ENCODE results near the gene SLC2A13. TPM values are rescaled to one million over a fixed set of nuclear protein-coding genes. Genes with fewer than 3 reads are reported as not detected.

SLC2A13 gene
- total and polyA plus RNA-seq, 2 donors from 2014 or later: 3.9 to 18.6 TPM

DNA sequence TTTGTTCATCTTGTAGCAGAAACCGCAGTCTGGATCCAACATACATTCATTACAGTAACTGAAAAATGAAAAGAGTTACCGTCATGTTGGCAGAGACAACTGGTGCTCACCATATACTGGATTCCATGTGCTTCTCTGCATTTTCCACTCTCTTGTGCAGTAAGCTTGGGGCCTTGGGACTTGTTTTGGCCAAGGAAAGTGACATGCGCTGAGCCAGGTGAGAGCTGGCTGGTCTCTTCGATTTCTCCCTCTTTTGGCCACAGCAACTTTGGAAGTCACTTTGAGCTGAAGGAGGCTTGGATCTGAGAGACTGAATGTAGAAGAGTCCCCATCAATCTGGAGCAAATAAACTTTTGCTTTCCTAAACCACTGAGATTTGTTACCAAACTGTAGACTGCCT is 275.7 kb downstream of the SLC2A13 start:
- no peaks in the 10 kb centered on the region for H3K27me3 ChIP-seq (ENCODE audit: control insufficient read depth, insufficient read depth, low read length)
- H3K9me3 ChIP-seq (ENCODE audit: control insufficient read depth in 2 of 3, insufficient read depth in 1 of 3, low read length in 3 of 3): no peaks in the 10 kb centered on the region
- H3K27ac ChIP-seq (ENCODE audit: low read depth in 2 of 2, low read length in 2 of 2): no peak overlapping the region
- DNase-seq (no peak), FAIRE-seq (no peak)
- no peak overlapping the region for H3K9ac ChIP-seq (ENCODE audit: low read length in 3 of 3)
- no peak overlapping the region for H3K4me3 ChIP-seq (ENCODE audit: low read length in 3 of 3)
- intact Hi-C loops (cut with DNase I): no loop called here
- no peaks in the 10 kb centered on the region for H3K4me1 ChIP-seq (ENCODE audit: control insufficient read depth in 2 of 3, insufficient read depth in 2 of 3, low read depth in 1 of 3, low read length in 3 of 3)
- no peaks in the 10 kb centered on the region for H3K36me3 ChIP-seq (ENCODE audit: control insufficient read depth in 2 of 3, insufficient read depth in 3 of 3, low read length in 3 of 3)
- TF ChIP-seq, protein P1, sequence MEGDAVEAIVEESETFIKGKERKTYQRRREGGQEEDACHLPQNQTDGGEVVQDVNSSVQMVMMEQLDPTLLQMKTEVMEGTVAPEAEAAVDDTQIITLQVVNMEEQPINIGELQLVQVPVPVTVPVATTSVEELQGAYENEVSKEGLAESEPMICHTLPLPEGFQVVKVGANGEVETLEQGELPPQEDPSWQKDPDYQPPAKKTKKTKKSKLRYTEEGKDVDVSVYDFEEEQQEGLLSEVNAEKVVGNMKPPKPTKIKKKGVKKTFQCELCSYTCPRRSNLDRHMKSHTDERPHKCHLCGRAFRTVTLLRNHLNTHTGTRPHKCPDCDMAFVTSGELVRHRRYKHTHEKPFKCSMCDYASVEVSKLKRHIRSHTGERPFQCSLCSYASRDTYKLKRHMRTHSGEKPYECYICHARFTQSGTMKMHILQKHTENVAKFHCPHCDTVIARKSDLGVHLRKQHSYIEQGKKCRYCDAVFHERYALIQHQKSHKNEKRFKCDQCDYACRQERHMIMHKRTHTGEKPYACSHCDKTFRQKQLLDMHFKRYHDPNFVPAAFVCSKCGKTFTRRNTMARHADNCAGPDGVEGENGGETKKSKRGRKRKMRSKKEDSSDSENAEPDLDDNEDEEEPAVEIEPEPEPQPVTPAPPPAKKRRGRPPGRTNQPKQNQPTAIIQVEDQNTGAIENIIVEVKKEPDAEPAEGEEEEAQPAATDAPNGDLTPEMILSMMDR (IDR thresholded peaks at IDR 0.05; ENCODE audit: borderline replicate concordance, extremely low read depth, insufficient read depth): no peak

DNA sequence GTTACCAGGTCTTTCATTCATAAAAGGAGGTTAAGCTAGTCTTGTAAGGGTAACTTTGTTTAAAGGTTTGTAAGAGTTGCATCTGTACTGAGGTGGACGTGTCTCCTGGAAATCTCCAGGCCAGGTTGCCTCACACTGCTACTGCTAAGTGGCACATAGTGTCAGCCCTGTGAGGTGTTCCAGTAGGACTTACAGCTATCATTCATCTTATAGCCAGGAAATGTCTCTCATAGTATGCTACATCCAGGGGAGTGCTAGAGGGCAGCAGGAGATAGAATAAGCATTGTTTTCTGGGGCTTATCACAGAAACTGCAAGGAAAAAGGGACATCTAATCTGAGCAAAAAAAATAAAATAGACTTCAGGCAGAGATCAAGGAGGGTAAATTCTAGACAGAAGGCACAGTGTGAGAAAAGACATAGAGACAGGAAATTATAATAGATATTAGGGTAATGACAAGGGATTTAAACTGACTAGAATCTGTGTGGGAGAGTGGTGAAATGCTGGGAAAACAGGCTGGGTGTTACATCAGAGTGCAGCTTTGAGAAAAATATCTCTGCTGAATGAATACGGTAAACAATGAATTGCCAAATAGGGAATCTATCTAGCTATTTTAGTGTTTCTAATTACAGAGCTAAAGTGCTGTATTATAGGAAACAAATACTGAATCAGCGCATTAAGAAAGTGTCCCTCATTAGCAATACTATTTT is 281.2 kb downstream of the SLC2A13 start:
- Histone ChIP-seq H3K27me3 (ENCODE audit: control insufficient read depth, insufficient read depth, low read length) (no peaks in the 10 kb centered on the region), H3K9ac (ENCODE audit: low read length in 3 of 3) (no peak overlapping the region), H3K9me3 (ENCODE audit: control insufficient read depth in 2 of 3, insufficient read depth in 1 of 3, low read length in 3 of 3) (no peaks in the 10 kb centered on the region), H3K4me3 (ENCODE audit: low read length in 3 of 3) (no peak overlapping the region), H3K4me1 (ENCODE audit: control insufficient read depth in 2 of 3, insufficient read depth in 2 of 3, low read depth in 1 of 3, low read length in 3 of 3) (no peaks in the 10 kb centered on the region), H3K36me3 (ENCODE audit: control insufficient read depth in 2 of 3, insufficient read depth in 3 of 3, low read length in 3 of 3) (no peaks in the 10 kb centered on the region), H3K27ac (ENCODE audit: low read depth in 2 of 2, low read length in 2 of 2) (no peak overlapping the region)
- intact Hi-C loops (cut with DNase I): no loop called here
- FAIRE-seq (no peak), DNase-seq (no peak)
- TF ChIP-seq, protein P1 (IDR thresholded peaks at IDR 0.05; ENCODE audit: borderline replicate concordance, extremely low read depth, insufficient read depth): no peak

DNA sequence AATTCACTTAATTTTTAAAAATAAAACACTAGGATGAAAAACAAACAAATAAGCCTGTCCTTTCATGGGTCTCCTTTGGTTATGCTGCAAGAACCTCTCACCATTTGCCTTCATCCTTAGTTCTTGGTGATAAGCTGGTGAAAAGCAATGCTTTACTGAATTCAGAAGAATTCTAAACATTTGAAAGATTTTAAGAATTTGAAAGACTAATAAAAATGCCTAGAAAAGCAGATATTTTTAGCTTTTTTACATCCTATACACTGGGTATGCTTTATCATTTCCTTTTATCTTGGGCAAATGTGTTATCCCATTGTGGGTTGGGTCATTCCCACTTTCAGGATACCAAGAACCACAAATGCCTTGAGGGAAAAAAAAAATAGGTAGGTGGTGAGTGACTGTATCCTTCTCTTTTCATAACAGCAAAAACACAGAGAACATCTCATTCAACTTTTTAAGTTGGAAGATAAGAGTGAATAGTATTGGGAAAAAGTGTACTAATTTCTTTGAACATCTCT is 289.2 kb downstream of the SLC2A13 start:
- Histone ChIP-seq H3K4me3 (ENCODE audit: low read length in 3 of 3) (no peak overlapping the region), H3K27me3 (ENCODE audit: control insufficient read depth, insufficient read depth, low read length) (no peaks in the 10 kb centered on the region), H3K4me1 (ENCODE audit: control insufficient read depth in 2 of 3, insufficient read depth in 2 of 3, low read depth in 1 of 3, low read length in 3 of 3) (no peaks in the 10 kb centered on the region), H3K27ac (ENCODE audit: low read depth in 2 of 2, low read length in 2 of 2) (no peak overlapping the region), H3K9ac (ENCODE audit: low read length in 3 of 3) (no peak overlapping the region), H3K36me3 (ENCODE audit: control insufficient read depth in 2 of 3, insufficient read depth in 3 of 3, low read length in 3 of 3) (no peaks in the 10 kb centered on the region), H3K9me3 (ENCODE audit: control insufficient read depth in 2 of 3, insufficient read depth in 1 of 3, low read length in 3 of 3) (no peaks in the 10 kb centered on the region)
- intact Hi-C loops (cut with DNase I): no loop called here
- TF ChIP-seq, protein P1 (IDR thresholded peaks at IDR 0.05; ENCODE audit: borderline replicate concordance, extremely low read depth, insufficient read depth): no peak
- FAIRE-seq (no peak), DNase-seq (no peak)
